SK-N-SH treated with all-trans-retinoic acid at 6 μM for 48 hours (cell line): ENCODE data around the gene HNF1A.

Experiments
- ATAC-seq: fragments of 200-7000 bp; cut with Tn5 transposase; 3 replicates; pipeline ENCODE4 v1.9.1; 2020; ENCODE audit warnings: mild to moderate bottlenecking, moderate library complexity
- ARNTL ChIP-seq: fragments of 450-650 bp; formaldehyde crosslinking; IDR thresholded peaks from 2 replicates; pipeline ENCODE4 v1.5.0; 2020; ENCODE audit warnings: low read depth, mild to moderate bottlenecking, moderate library complexity, borderline replicate concordance
- BACH2 ChIP-seq: fragments of 250-450 bp; sonication (Bioruptor Pico); IDR thresholded peaks from 2 replicates; pipeline ENCODE4 v1.9.0; 2021; ENCODE audit warnings: mild to moderate bottlenecking, borderline replicate concordance
- CSDC2 ChIP-seq: fragments of 250-450 bp; sonication (Bioruptor Pico); IDR thresholded peaks from 2 replicates; pipeline ENCODE4 v1.5.0; 2020; ENCODE audit warnings: mild to moderate bottlenecking, moderate library complexity
- ESRRG ChIP-seq: fragments of 250-450 bp; sonication (Bioruptor Pico); IDR thresholded peaks from 2 replicates; pipeline ENCODE4 v1.6.1; 2021; ENCODE audit warnings: mild to moderate bottlenecking
- GLIS3 ChIP-seq: fragments of 250-450 bp; sonication (Bioruptor Pico); IDR thresholded peaks from 2 replicates; pipeline ENCODE4 v1.5.0; 2020; ENCODE audit warnings: mild to moderate bottlenecking, moderate library complexity
- ISL1 ChIP-seq: fragments of 250-450 bp; sonication (Bioruptor Pico); IDR thresholded peaks from 2 replicates; pipeline ENCODE4 v2.1.2; 2022; ENCODE audit warnings: mild to moderate bottlenecking, moderate library complexity
- OSR1 ChIP-seq: fragments of 250-450 bp; sonication (Bioruptor Pico); IDR thresholded peaks from 2 replicates; pipeline ENCODE4 v1.8.0; 2022; ENCODE audit warnings: moderate library complexity, mild to moderate bottlenecking, inconsistent platforms
- PPARA ChIP-seq: fragments of 250-450 bp; sonication (Bioruptor Pico); IDR thresholded peaks from 2 replicates; pipeline ENCODE4 v1.5.0; 2020; ENCODE audit warnings: mild to moderate bottlenecking, borderline replicate concordance
- RARB ChIP-seq: fragments of 250-450 bp; sonication (Bioruptor Pico); IDR thresholded peaks from 2 replicates; pipeline ENCODE4 v1.8.0; 2021; ENCODE audit warnings: mild to moderate bottlenecking, moderate library complexity
- SNAI2 ChIP-seq: fragments of 250-450 bp; sonication (Bioruptor Pico); IDR thresholded peaks from 2 replicates; pipeline ENCODE4 v1.5.0; 2020; ENCODE audit warnings: mild to moderate bottlenecking, moderate library complexity
- TCF4 ChIP-seq: fragments of 250-450 bp; sonication (Bioruptor Pico); IDR thresholded peaks from 2 replicates; pipeline ENCODE4 v1.8.0; 2021; ENCODE audit warnings: mild to moderate bottlenecking, moderate library complexity, borderline replicate concordance
- ZC3H10 ChIP-seq: fragments of 250-450 bp; sonication (Bioruptor Pico); IDR thresholded peaks from 2 replicates; pipeline ENCODE4 v1.5.1; 2021; ENCODE audit warnings: mild to moderate bottlenecking, moderate library complexity
- ZFP3 ChIP-seq: fragments of 250-450 bp; sonication (Bioruptor Pico); IDR thresholded peaks from 2 replicates; pipeline ENCODE4 v1.5.0; 2020; ENCODE audit warnings: mild to moderate bottlenecking, moderate library complexity
- ZNF565 ChIP-seq: fragments of 450-650 bp; formaldehyde crosslinking; conservative IDR thresholded peaks from 2 replicates; pipeline ENCODE4 v1.5.0; 2020; ENCODE audit warnings: low read depth, mild to moderate bottlenecking, moderate library complexity
- ZNF70 ChIP-seq: fragments of 450-650 bp; formaldehyde crosslinking; IDR thresholded peaks from 2 replicates; pipeline ENCODE4 v1.5.0; 2020; ENCODE audit warnings: mild to moderate bottlenecking, moderate library complexity
- ZNF8 ChIP-seq: fragments of 450-650 bp; formaldehyde crosslinking; IDR thresholded peaks from 2 replicates; pipeline ENCODE4 v1.5.0; 2020; ENCODE audit warnings: mild to moderate bottlenecking, moderate library complexity
- TF ChIP-seq, protein P1 (sequence below): fragments of 250-450 bp; sonication (Bioruptor Pico); IDR thresholded peaks from 2 replicates; pipeline ENCODE4 v1.8.0; 2021; ENCODE audit warnings: low read depth, mild to moderate bottlenecking, moderate library complexity, borderline replicate concordance
- TF ChIP-seq, protein P2 (sequence below): fragments of 250-450 bp; sonication (Bioruptor Pico); IDR thresholded peaks from 2 replicates; pipeline ENCODE4 v1.5.1; 2021; ENCODE audit warnings: mild to moderate bottlenecking, moderate library complexity
- TF ChIP-seq, protein P3 (sequence below): fragments of 250-450 bp; sonication (Bioruptor Pico); IDR thresholded peaks from 2 replicates; pipeline ENCODE4 v1.5.1; 2020; ENCODE audit warnings: low read depth, mild to moderate bottlenecking, moderate library complexity
- TF ChIP-seq, protein P4 (sequence below): fragments of 250-450 bp; sonication (Bioruptor Pico); IDR thresholded peaks from 2 replicates; pipeline ENCODE4 v1.5.0; 2020; ENCODE audit warnings: mild to moderate bottlenecking, moderate library complexity

HNF1A gene

DNA sequence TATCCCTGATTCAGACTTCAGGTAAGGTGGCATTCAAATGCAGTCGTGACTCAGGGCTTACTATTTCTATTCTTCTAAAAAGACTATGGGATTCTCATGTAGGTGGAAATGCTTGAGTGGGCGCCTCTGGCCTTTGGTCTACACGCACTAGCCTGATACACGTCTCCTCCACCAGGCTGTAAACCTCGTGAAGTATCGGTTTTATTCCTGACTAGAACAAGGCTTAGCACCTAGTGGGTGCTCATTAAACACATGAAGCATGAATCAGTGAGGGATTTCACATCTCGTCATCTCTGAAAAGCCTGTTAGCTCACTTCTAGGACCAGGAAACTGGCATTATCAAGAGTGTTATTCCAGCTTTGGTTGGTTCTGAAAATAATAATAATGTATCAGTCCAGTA lies 17.7 kb upstream of the HNF1A start:
- no peak for ATAC-seq
- no peak for TF ChIP-seq SNAI2 (CRISPR knock-in tag)
- TF ChIP-seq PPARA = no peak
- TF ChIP-seq RARB = no peak
- TF ChIP-seq GLIS3 (CRISPR knock-in tag) = no peak
- TF ChIP-seq, protein P1, sequence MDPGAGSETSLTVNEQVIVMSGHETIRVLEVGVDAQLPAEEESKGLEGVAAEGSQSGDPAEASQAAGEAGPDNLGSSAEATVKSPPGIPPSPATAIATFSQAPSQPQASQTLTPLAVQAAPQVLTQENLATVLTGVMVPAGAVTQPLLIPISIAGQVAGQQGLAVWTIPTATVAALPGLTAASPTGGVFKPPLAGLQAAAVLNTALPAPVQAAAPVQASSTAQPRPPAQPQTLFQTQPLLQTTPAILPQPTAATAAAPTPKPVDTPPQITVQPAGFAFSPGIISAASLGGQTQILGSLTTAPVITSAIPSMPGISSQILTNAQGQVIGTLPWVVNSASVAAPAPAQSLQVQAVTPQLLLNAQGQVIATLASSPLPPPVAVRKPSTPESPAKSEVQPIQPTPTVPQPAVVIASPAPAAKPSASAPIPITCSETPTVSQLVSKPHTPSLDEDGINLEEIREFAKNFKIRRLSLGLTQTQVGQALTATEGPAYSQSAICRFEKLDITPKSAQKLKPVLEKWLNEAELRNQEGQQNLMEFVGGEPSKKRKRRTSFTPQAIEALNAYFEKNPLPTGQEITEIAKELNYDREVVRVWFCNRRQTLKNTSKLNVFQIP (CRISPR knock-in tag) = no peak
- no peak for TF ChIP-seq CSDC2 (CRISPR knock-in tag)
- TF ChIP-seq ARNTL (CRISPR knock-in tag) = no peak
- TF ChIP-seq ZC3H10 = no peak
- TF ChIP-seq, protein P2, sequence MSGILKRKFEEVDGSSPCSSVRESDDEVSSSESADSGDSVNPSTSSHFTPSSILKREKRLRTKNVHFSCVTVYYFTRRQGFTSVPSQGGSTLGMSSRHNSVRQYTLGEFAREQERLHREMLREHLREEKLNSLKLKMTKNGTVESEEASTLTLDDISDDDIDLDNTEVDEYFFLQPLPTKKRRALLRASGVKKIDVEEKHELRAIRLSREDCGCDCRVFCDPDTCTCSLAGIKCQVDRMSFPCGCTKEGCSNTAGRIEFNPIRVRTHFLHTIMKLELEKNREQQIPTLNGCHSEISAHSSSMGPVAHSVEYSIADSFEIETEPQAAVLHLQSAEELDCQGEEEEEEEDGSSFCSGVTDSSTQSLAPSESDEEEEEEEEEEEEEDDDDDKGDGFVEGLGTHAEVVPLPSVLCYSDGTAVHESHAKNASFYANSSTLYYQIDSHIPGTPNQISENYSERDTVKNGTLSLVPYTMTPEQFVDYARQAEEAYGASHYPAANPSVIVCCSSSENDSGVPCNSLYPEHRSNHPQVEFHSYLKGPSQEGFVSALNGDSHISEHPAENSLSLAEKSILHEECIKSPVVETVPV = no peak
- TF ChIP-seq ZNF70 (CRISPR knock-in tag) = no peak
- TF ChIP-seq, all 23 proteins: peak for 0

DNA sequence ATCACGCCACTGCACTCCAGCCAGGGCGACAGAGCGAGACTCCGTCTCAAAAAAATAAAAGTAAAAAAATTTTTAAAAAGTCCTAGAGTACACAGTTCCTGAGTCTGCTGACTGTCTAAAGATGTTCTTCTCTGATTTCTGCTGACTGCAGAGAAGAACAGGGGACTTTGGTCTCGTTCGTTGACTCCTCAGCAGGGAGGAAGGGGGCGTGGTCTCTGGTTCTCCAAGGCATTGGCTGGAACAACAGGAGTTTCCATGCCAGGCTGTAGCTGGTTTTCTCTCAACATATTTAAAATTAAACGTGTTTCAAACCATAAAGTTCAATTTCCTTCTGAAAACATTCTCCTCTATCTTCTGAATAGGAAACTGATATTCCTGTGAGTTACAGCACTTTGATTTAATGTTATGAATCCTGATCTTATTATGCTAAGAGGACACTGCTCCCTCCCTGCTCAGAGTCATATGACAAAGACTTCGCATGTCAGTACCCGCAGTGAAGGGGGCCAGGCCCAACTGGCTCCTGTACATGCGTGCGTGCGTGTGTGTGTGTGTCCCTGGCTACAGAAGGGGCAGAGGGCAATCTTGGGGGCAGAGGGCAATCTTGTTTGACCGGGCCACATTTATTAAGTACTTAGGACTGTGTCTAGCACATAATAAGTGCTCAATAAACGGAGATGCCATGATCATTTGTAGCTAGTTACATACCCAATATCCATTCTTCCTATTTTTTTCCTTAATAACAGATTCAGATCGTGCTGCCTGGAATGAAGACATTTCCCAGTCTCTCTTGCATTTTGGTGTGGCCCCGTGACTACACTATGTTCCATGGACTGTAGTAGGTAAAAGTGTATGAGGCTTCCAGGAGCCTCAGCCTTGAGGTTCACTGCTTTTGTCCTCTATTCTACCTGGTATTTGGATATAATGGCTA lies 16.5 kb upstream of the HNF1A start:
- no peak for ATAC-seq
- TF ChIP-seq ZNF70 (CRISPR knock-in tag) = no peak
- TF ChIP-seq ZNF565 (CRISPR knock-in tag) = no peak
- no peak for TF ChIP-seq OSR1 (CRISPR knock-in tag)
- TF ChIP-seq ESRRG = no peak
- no peak for TF ChIP-seq CSDC2 (CRISPR knock-in tag)
- no peak for TF ChIP-seq TCF4 (CRISPR knock-in tag)
- TF ChIP-seq, protein P3, sequence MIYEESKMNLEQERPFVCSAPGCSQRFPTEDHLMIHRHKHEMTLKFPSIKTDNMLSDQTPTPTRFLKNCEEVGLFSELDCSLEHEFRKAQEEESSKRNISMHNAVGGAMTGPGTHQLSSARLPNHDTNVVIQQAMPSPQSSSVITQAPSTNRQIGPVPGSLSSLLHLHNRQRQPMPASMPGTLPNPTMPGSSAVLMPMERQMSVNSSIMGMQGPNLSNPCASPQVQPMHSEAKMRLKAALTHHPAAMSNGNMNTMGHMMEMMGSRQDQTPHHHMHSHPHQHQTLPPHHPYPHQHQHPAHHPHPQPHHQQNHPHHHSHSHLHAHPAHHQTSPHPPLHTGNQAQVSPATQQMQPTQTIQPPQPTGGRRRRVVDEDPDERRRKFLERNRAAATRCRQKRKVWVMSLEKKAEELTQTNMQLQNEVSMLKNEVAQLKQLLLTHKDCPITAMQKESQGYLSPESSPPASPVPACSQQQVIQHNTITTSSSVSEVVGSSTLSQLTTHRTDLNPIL (CRISPR knock-in tag) = no peak
- TF ChIP-seq, protein P1 (CRISPR knock-in tag) = no peak
- no peak for TF ChIP-seq SNAI2 (CRISPR knock-in tag)
- no peak for TF ChIP-seq ZFP3
- no peak for TF ChIP-seq RARB
- no peak for TF ChIP-seq ISL1 (CRISPR knock-in tag)
- TF ChIP-seq ZC3H10 = no peak

DNA sequence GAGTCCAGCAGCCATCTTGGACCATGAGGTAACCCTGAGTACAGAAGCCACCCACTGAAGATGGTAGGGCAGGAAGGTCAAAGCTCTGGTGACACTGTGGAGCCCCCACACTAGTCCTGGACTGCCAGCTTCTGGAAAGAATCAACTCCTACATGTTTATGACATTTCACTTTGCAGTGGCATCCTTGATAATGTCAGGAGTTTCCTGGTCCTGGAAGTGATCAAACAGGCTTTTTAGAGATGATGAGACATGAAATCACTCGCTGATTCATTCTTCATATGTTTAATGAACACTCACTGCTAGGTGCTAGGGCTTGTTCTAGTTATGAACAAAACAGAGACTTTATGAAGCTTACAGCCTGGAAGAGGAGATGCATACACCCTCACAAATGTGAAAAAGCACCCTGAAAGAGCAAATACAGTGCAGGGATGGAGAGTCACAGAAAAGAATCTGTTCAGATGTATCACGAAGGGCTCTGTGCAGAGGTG lies 15.8 kb upstream of the HNF1A start:
- ATAC-seq = peak; percentile 41
- no peak for TF ChIP-seq RARB
- no peak for TF ChIP-seq GLIS3 (CRISPR knock-in tag)
- TF ChIP-seq ZNF565 (CRISPR knock-in tag) = no peak
- TF ChIP-seq, protein P4, sequence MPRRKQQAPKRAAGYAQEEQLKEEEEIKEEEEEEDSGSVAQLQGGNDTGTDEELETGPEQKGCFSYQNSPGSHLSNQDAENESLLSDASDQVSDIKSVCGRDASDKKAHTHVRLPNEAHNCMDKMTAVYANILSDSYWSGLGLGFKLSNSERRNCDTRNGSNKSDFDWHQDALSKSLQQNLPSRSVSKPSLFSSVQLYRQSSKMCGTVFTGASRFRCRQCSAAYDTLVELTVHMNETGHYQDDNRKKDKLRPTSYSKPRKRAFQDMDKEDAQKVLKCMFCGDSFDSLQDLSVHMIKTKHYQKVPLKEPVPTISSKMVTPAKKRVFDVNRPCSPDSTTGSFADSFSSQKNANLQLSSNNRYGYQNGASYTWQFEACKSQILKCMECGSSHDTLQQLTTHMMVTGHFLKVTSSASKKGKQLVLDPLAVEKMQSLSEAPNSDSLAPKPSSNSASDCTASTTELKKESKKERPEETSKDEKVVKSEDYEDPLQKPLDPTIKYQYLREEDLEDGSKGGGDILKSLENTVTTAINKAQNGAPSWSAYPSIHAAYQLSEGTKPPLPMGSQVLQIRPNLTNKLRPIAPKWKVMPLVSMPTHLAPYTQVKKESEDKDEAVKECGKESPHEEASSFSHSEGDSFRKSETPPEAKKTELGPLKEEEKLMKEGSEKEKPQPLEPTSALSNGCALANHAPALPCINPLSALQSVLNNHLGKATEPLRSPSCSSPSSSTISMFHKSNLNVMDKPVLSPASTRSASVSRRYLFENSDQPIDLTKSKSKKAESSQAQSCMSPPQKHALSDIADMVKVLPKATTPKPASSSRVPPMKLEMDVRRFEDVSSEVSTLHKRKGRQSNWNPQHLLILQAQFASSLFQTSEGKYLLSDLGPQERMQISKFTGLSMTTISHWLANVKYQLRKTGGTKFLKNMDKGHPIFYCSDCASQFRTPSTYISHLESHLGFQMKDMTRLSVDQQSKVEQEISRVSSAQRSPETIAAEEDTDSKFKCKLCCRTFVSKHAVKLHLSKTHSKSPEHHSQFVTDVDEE (CRISPR knock-in tag) = no peak
- TF ChIP-seq ARNTL (CRISPR knock-in tag) = no peak
- no peak for TF ChIP-seq SNAI2 (CRISPR knock-in tag)
- no peak for TF ChIP-seq BACH2 (CRISPR knock-in tag)
- no peak for TF ChIP-seq PPARA
- TF ChIP-seq, protein P2 = no peak
- TF ChIP-seq CSDC2 (CRISPR knock-in tag) = no peak
- no peak for TF ChIP-seq TCF4 (CRISPR knock-in tag)
- no peak for TF ChIP-seq ZFP3
- TF ChIP-seq, protein P3 (CRISPR knock-in tag) = no peak
- TF ChIP-seq ZNF8 (CRISPR knock-in tag) = no peak
- no peak for TF ChIP-seq ZC3H10
- TF ChIP-seq, protein P1 (CRISPR knock-in tag) = no peak
